HCEC 1CT (cell line): ENCODE data around the gene APOA1.

Source experiments
- DNase-seq: peaks from one replicate; pipeline ENCODE4 v3.0.0-alpha.2; 2017

APOA1 gene

DNA sequence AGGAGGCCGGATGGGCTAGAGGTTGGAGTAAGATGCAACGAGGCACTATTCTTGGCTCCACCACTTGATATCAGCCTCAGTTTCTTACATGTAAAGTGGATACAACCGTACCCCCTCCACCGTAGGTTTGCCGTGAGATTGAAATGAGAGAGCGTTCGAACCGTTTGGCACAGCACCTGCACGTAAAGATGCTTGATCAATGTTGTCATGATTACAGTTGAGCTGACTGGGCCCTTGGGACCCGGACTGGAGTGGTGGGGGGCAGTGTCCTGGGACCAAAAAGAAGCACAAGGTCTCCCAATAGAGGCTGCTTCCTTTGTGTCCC, 4.0 kb downstream of the APOA1 start:
- no peak for DNase-seq

GRCh38 chr11:116832350-116833290, 4.8 kb downstream of the APOA1 start:
- DNase-seq, result no peak

DNA sequence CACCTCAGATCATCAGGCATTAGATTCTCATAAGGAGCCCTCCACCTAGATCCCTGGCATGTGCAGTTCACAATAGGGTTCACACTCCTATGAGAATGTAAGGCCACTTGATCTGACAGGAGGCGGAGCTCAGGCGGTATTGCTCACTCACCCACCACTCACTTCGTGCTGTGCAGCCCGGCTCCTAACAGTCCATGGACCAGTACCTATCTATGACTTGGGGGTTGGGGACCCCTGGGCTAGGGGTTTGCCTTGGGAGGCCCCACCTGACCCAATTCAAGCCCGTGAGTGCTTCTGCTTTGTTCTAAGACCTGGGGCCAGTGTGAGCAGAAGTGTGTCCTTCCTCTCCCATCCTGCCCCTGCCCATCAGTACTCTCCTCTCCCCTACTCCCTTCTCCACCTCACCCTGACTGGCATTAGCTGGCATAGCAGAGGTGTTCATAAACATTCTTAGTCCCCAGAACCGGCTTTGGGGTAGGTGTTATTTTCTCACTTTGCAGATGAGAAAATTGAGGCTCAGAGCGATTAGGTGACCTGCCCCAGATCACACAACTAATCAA, 5.6 kb downstream of the APOA1 start:
- DNase-seq, result no peak

GRCh38 chr11:116830184-116830912, 7.1 kb downstream of the APOA1 start:
- DNase-seq, result no peak

- no peak for DNase-seq
Measured at GRCh38 chr11:116829525-116830183, 7.8 kb downstream of the APOA1 start, which contains the start of gene APOC3. TSS of gene APOC3 (plus strand) at chr11:116829907. CDS start at chr11:116830583, 676 bp downstream.

DNA sequence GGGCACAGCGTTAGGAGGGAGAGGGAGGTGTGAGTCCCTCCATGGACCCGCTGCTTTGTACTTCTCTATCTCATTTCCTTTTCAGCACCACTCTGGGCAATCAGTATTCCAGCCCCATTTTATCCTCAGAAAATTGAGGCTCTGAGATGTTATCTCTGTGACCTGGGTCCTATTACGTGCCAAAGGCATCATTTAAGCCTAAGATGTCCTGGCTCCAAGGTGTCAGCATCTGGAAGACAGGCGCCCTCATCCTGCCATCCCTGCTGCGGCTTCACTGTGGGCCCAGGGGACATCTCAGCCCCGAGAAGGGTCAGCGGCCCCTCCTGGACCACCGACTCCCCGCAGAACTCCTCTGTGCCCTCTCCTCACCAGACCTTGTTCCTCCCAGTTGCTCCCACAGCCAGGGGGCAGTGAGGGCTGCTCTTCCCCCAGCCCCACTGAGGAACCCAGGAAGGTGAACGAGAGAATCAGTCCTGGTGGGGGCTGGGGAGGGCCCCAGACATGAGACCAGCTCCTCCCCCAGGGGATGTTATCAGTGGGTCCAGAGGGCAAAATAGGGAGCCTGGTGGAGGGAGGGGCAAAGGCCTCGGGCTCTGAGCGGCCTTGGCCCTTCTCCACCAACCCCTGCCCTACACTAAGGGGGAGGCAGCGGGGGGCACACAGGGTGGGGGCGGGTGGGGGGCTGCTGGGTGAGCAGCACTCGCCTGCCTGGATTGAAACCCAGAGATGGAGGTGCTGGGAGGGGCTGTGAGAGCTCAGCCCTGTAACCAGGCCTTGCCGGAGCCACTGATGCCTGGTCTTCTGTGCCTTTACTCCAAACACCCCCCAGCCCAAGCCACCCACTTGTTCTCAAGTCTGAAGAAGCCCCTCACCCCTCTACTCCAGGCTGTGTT, 8.5 kb downstream of the APOA1 start:
- DNase-seq, result no peak

DNA sequence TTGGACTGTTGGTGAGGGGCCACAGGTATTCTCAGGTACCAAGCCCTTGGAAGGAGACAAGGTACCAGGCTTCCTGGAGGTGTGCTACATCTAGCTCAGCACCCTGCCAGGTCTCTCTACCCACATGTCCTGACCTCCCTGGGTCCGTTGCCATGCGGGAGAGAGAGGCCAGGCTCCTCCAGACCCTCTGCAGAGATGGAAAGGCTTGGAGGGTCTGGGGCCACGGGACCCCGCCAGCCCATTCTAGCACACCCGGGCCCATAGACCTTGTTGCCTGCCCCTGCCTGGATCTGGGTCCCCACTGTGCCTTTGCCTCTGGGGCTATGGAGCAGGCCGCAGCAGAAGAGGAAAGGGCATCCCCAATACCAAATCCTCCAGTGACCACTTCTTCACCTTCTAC, 10.0 kb downstream of the APOA1 start:
- no peak for DNase-seq

DNA sequence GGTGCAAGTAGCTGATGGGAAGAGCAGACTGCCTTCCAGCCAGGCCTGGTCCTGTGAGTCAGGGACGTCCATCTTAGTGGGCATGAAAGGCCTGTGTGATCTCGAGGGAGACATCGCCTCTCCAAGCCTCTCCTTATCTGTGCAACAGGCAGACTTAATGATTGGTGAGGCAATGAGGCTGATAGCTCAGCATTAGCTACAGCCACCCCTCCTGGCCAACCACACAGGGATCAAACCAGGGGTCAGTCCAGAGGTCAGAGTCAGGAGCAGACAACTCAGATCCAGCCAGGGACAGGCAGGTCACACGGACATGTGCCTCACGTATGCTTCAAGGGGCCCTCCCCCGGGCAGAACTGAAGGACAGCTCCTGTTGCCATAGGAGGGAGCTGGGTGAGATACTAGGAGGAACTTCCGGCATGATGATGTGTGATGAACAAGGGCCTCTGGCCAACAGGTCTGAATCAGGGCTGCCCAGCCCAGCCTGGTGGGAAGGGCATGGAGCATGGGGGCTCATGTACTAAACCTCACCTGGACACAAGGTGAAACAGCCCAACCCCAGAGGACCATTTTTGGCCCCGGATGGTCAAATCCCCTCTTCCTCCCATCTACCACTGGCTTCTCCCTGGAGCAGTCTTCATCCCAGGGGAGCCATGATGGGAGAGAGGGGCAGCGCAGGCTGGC, 10.5 kb downstream of the APOA1 start:
- DNase-seq, result no peak

DNA sequence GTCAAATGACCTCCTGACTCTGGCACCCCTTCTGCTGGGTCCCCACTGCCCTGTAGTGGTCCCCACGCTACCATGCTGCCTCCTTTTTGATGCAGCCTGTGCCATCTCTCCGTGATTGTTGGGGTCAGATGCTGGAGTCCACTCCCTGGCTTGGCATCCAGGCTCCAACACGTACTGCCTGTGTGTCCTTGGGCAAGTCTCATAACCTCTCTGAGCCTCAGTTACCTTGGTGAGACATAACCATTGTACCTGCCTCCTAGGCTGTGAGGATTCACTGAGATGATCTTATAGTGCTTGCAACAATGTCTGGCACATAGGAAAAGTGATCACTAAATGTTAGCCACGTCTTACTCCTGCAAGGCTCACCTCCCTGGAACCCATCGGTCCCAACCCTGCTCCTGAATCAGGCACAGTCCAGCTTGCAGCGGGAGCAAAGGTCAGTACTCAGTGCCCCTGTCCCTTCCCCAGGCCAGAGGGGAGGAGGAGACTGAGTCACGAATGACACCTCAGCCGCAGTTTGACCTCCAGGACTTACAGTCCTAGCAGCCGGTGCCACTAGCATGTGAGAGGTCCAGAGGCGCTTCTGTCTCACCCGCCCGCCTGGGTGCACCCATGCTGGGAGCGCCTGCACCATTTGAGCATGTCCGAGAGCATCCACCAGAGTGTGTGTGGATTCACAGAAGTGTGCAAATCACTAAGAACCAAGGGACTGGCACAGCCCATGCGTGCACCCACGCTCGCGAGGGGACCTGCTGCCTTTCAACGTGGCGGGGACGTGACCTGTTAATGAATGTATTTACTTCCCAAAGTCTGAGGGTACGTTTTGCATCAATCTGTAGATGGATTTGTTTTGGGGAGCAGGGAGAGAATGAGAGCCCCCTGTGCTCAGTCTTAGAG, 11.3 kb downstream of the APOA1 start:
- no peak for DNase-seq

GRCh38 chr11:116825434-116825833, 12.0 kb downstream of the APOA1 start:
- DNase-seq, result no peak

- DNase-seq, result no peak
Measured at GRCh38 chr11:116823031-116823843, 14.2 kb downstream of the APOA1 start, which contains the start of gene APOA4. TSS of gene APOA4 (minus strand) at chr11:116823304. CDS start at chr11:116823191, 113 bp downstream.

DNA sequence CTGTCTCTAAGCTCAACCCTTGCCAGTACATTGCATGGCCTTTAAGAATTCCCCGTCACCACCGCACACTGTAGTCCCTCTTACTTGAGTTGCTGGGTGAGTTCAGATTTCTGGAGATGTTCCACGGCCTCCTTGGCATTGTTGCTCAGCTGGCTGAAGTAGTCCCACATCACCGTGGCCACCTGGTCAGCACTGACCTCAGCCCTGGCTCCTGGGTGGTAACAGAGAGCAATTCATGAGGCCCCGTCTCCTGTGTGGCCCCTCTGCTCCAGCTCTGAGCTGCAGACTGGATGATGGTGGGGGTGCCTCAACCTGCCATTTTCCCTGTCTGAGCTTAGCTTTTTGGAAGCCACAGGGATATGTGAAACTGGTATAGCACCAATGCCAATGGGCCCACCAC, 14.8 kb downstream of the APOA1 start:
- no peak for DNase-seq

GRCh38 chr11:116821050-116821918, 16.1 kb downstream of the APOA1 start:
- DNase-seq, result no peak

GRCh38 chr11:116819049-116819448, 18.4 kb downstream of the APOA1 start:
- no peak for DNase-seq

- DNase-seq, result no peak
Measured at GRCh38 chr11:116814502-116814901, 22.9 kb downstream of the APOA1 start.

GRCh38 chr11:116813781-116814471, 23.5 kb downstream of the APOA1 start:
- no peak for DNase-seq

- no peak for DNase-seq
Measured at GRCh38 chr11:116813170-116813569, 24.3 kb downstream of the APOA1 start.

GRCh38 chr11:116812109-116812508, 25.3 kb downstream of the APOA1 start:
- DNase-seq, result no peak
